Spinal cord (tissue), 10 donors: Measurements from ENCODE around the gene ARHGAP15. TPM values are rescaled to one million over a fixed set of nuclear protein-coding genes. Genes with fewer than 3 reads are reported as not detected.

Experiments
- DNase-seq, 6 donors: peaks; one replicate each; pipeline versions ENCODE4 v3.0.0 to v3.0.0-alpha.2; 2013 to 2015; ENCODE audit warnings: low spot score in 6 of 6, low read depth in 4 of 6
- H3K27ac ChIP-seq: one replicate; pipeline ENCODE4 v1.5.1; 2013; ENCODE audit warnings: low read depth, low read length, control low read depth
- H3K27me3 ChIP-seq: one replicate; pipeline ENCODE4 v1.6.1; 2013; ENCODE audit warnings: low read length; ENCODE audit not compliant: control insufficient read depth, insufficient read depth
- H3K36me3 ChIP-seq: one replicate; pipeline ENCODE4 v1.6.1; 2013; ENCODE audit warnings: low read length; ENCODE audit not compliant: control insufficient read depth, insufficient read depth
- H3K4me1 ChIP-seq: one replicate; pipeline ENCODE4 v1.6.1; 2013; ENCODE audit warnings: low read length; ENCODE audit not compliant: control insufficient read depth, insufficient read depth
- H3K4me3 ChIP-seq: one replicate; pipeline ENCODE4 v1.5.1; 2013; ENCODE audit warnings: low read depth, low read length, control low read depth
- H3K9me3 ChIP-seq: one replicate; pipeline ENCODE4 v1.6.1; 2013; ENCODE audit warnings: low read length; ENCODE audit not compliant: control insufficient read depth, insufficient read depth
- WGBS: methylation state at CpG from one replicate; pipeline ENCODE4 v1.1.5; 2013; ENCODE audit warnings: missing lambda C conversion rate; ENCODE audit not compliant: insufficient coverage; 5-methylcytosine and 5-hydroxymethylcytosine counted together
- polyA plus RNA-seq, 2 donors: library from polyadenylated mRNA; unstranded; fragments of 120-200 nt; gene quantifications; one replicate each; pipeline ENCODE4 v1.2.1, GENCODE V29; 2013; ENCODE audit not compliant: insufficient read length in 2 of 2
- total RNA-seq, 2 donors: library from RNA; depleted of rRNA in 1 of 2; stranded (reverse); fragments of 120-200 nt in 1 of 2; fragments of >200 nt in 1 of 2; gene quantifications; one replicate each; pipeline versions ENCODE4 v1.2.3 to v1.2.4, GENCODE V29; 2013 to 2014
- donor health status: healthy.

The ARHGAP15 gene
- total and polyA plus RNA-seq, 4 donors = 6.3 to 53.1 (median 12.5) TPM

DNA sequence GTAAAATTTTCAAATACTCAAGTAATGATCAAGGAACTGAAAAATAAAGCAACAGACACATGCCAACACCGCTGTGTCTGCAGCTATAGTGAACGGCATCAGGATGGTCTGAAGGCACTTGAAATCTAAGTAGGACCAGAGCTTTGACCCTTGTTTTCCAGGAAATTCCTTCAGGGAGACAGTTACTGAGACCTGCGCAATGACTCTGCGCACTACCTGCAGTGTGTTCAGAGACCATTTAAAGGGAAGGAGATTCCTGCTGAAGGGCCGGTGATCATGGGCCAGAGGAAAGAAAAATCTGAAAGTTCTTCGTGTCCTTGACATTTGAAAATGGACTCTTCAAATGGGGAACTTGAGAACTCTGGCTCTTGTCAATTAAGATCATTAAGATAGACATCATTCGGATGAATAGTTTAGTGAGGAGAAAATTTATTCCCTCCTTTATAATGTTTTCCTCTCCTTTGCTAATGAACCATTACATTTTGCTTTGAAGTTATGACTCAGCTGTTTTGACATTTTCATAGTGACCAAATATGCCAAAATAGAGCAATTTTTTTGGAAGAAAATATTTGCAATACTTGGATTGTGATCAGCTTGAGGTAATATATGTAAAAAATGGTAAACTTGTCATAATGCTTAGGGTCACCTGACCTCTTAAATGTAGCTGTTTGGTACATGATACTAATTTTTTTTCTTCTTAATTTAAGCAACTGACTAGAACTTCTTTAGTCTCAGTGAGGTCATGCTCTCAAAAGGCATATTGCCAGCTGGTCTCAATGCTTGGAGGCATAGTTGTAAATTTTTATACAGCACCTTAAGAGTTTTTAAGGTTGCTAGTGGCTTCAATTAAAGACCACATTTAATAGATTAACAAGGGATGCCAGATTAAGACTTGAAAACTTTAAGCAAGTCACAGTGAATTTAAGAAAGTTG, 329.3 kb downstream of the ARHGAP15 start:
- WGBS = 97% methylated on average over 5 of the region's 7 CpGs
- no peak overlapping the region for H3K27ac ChIP-seq
- H3K36me3 ChIP-seq = no peaks in the 10 kb centered on the region
- H3K9me3 ChIP-seq = peaks cover 3% of the 10 kb centered on the region
- H3K4me1 ChIP-seq = no peaks in the 10 kb centered on the region
- no peak overlapping the region for H3K4me3 ChIP-seq
- no peak for DNase-seq
- no peaks in the 10 kb centered on the region for H3K27me3 ChIP-seq

DNA sequence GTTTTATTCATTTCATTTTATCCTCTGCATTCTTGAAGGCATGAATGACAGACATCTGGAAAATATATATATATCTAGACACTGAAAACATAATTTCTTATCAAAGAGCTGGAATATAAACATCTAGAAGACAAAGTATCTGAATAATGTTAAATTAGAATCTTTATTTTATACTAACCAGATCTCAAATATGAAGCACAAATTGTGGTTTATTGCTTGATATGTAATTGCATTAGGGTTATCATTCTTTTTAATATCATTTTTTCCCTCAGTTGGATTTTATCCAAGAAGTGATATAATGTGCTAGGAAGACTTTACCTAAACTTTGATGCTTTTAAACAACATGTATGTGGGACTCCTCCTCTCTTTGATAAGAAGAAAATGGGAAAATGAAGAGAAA, 331.2 kb downstream of the ARHGAP15 start:
- no peak for DNase-seq
- Histone ChIP-seq H3K36me3 (no peaks in the 10 kb centered on the region), H3K4me3 (no peak overlapping the region), H3K27me3 (no peaks in the 10 kb centered on the region), H3K9me3 (peaks cover 3% of the 10 kb centered on the region), H3K27ac (no peak overlapping the region), H3K4me1 (no peaks in the 10 kb centered on the region)

DNA sequence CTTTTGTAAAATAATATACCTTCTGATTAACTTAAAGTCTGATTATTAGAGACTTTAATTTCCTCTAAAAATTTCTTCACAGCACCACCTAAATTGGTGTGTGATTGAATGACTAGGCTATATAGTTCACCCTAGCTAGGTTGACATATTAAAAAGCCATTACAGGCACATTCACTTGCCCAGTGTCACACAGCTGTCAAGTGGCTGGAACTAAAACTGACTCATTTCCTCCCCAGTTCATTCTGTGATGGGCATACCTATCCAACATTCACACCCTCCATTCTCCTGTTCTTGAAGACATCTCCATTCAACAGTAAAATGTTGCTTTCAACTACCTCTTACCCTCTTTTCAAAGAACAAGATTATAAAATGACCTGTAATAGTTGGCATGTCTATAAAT, 334.5 kb downstream of the ARHGAP15 start:
- Histone ChIP-seq H3K4me1 (no peaks in the 10 kb centered on the region), H3K9me3 (no peaks in the 10 kb centered on the region), H3K4me3 (no peak overlapping the region), H3K36me3 (no peaks in the 10 kb centered on the region), H3K27me3 (no peaks in the 10 kb centered on the region), H3K27ac (no peak overlapping the region)
- DNase-seq = no peak

DNA sequence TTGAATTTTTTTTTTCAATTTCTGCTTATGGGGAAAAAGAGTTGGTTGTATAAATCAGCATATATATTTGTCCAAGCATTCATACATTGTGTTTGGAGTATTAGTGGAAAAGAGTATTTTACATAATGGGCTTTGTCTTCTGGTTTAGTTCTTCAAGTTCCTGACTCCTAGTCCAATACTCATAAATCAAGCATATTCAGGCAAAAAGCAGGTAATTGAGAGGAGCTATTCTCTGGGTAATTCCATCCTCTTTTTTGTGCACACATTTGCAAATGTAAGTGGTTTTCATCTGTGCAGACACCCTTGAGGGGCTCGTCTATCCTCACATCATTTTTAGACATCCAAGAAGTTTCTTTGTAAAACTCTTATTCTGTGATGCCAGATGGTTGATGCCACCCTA, 337.2 kb downstream of the ARHGAP15 start:
- no peak overlapping the region for H3K4me3 ChIP-seq
- no peaks in the 10 kb centered on the region for H3K27me3 ChIP-seq
- H3K4me1 ChIP-seq = no peaks in the 10 kb centered on the region
- H3K9me3 ChIP-seq = no peaks in the 10 kb centered on the region
- no peak for DNase-seq
- H3K36me3 ChIP-seq = no peaks in the 10 kb centered on the region
- no peak overlapping the region for H3K27ac ChIP-seq
- no CpG with 5 or more reads among the region's 1 CpG for WGBS

DNA sequence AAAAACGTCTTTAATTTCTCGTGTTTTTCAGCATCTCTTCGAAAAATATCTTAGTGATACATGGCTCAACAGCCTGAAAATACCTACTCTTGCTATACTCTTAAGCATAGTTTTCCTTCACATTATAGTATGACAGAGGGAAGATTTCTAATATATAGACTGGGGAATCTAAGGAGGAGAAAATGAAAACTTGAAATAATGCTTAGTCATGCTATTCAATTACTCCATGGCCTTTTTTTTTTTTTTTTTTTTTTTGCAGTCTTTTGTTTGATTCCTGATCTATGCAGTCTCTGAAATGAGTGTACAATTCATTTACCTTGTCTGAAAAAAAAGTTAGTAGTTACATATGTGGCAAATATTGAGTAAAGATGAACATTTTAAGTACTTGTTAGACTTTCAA, 337.8 kb downstream of the ARHGAP15 start:
- H3K27me3 ChIP-seq = no peaks in the 10 kb centered on the region
- no peaks in the 10 kb centered on the region for H3K4me1 ChIP-seq
- no peak for DNase-seq
- no CpG with 5 or more reads among the region's 3 CpGs for whole genome bisulfite sequencing
- H3K27ac ChIP-seq = no peak overlapping the region
- no peaks in the 10 kb centered on the region for H3K9me3 ChIP-seq
- H3K4me3 ChIP-seq = no peak overlapping the region
- H3K36me3 ChIP-seq = no peaks in the 10 kb centered on the region

DNA sequence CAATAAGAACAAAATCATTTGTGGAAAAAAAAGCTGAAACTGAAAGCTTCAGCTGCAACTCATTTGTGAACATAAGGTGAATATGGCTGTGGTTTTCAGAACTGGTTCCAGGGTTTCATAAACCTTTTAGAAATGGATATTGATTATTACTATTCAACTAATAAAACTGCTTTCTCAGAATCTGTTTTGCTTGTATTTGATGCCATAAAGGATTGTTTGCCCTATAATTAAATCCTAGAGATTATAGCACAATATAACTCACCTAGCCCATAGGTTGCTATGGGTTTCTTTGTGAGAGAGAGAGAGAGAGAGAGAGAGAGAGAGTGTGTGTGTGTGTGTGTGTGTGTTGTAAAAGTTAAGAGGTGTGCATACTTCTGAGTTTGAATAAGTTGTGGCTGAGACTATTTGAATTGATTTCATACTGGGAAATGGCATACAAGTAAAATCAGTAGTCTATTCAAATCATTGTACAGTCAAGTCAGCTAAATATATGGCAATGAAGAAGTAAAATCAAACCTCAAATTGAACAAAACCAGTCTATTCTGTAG, 339.2 kb downstream of the ARHGAP15 start:
- Histone ChIP-seq H3K4me1 (no peaks in the 10 kb centered on the region), H3K9me3 (no peaks in the 10 kb centered on the region), H3K27me3 (no peaks in the 10 kb centered on the region), H3K36me3 (no peaks in the 10 kb centered on the region), H3K4me3 (no peak overlapping the region), H3K27ac (no peak overlapping the region)
- no peak for DNase-seq

DNA sequence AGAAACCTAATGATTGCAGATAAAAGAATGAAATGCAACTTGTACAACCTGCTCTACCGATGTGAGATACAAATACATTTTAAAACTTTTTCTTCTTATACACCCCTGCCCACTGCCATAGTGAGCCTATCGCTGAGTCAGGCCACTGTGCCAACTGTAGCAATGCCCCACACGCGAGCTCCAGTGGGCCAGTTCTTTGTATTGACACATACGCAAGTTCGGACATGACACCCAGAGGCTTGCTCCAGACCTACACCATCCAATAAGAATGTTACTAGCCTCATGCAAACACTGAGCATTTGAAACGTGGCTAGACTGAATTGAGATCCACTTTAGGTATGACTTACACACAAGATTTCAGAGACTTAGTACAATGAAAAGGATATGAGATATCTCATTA, 340.1 kb downstream of the ARHGAP15 start:
- Histone ChIP-seq H3K27ac (no peak overlapping the region), H3K36me3 (no peaks in the 10 kb centered on the region), H3K4me3 (no peak overlapping the region), H3K4me1 (no peaks in the 10 kb centered on the region), H3K9me3 (no peaks in the 10 kb centered on the region), H3K27me3 (no peaks in the 10 kb centered on the region)
- no peak for DNase-seq
- WGBS = 92% methylated on average over 5 of the region's 7 CpGs

DNA sequence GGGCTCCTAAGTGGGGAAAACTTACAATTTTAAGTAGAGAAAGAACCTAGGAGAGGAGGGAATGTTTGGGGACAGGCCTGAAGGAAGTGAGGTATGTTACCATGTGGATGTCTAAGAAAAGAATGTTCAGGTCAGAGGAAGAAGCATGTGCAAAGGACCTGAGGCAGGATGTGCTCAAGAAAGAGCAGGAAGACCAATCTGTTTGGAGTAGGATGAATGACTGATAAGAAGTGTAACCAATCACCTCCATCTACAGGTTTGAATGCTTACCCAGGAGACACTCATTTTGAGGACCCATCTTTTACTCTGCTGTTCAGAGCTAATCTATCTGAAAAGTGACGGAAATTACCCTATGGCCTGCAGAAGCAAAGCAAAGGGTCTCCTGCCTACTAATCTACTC, 342.3 kb downstream of the ARHGAP15 start:
- no peak overlapping the region for H3K4me3 ChIP-seq
- WGBS = 100% methylated on average over 1 of the region's 1 CpG
- H3K9me3 ChIP-seq = no peaks in the 10 kb centered on the region
- DNase-seq = no peak
- no peaks in the 10 kb centered on the region for H3K27me3 ChIP-seq
- no peaks in the 10 kb centered on the region for H3K36me3 ChIP-seq
- peaks cover 4% of the 10 kb centered on the region for H3K4me1 ChIP-seq
- no peak overlapping the region for H3K27ac ChIP-seq

DNA sequence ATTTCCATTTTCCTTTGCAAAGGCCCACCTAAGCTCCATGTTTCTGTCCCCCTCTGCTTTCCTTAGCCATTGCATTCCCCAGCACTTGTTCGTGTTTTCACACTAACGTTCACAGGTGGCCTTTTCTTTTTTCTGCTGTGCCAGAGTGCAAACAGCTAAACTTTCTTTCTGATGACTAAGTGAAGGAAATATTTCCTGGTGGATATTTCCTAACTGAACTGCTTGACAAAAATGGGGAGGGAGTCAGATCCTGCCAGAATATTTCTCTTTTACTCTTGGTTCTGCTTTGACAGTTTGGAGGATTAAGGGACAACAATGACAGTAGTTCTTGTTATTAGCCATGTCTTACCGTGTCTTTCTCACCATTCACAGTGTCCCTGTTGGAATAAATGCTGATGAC, 344.0 kb downstream of the ARHGAP15 start:
- H3K27ac ChIP-seq = no peak overlapping the region
- H3K9me3 ChIP-seq = no peaks in the 10 kb centered on the region
- no peaks in the 10 kb centered on the region for H3K27me3 ChIP-seq
- H3K4me1 ChIP-seq = peaks cover 4% of the 10 kb centered on the region
- H3K4me3 ChIP-seq = no peak overlapping the region
- H3K36me3 ChIP-seq = no peaks in the 10 kb centered on the region
- WGBS = 100% methylated on average over 2 of the region's 3 CpGs
- no peak for DNase-seq

DNA sequence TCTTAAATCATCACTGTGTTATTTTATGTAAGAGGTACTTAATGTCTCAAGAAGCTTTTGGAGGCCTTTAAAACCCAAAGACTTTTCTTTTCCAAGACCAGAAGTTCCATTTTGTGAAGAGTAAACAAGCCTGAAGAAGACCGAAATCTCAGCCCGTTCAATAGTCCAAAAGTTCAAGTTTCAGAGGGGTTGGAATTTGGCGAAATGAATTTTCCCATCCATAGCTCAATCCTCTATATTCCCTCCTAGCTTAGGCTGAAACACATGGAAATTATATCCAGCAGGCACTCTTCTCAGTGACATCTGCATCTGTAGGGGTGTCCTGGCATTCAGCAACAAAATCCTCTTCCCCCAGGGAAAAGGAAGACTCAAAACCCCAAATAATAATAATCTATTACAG, 344.6 kb downstream of the ARHGAP15 start:
- no peak for DNase-seq
- H3K27ac ChIP-seq = no peak overlapping the region
- H3K27me3 ChIP-seq = no peaks in the 10 kb centered on the region
- H3K4me1 ChIP-seq = peaks cover 4% of the 10 kb centered on the region
- H3K9me3 ChIP-seq = no peaks in the 10 kb centered on the region
- WGBS = no CpG with 5 or more reads among the region's 3 CpGs
- H3K36me3 ChIP-seq = no peaks in the 10 kb centered on the region
- H3K4me3 ChIP-seq = no peak overlapping the region
